GM13977 (cell line): ENCODE data around the gene ADGRE3.

Experiments
- DNase-seq: peaks from one replicate; pipeline ENCODE4 v3.0.0; 2012; ENCODE audit warnings: low spot score
- in situ Hi-C: fragments of 300-500 bp; cut with MboI; formaldehyde crosslinking; loops from one replicate; pipeline ENCODE4 v1.12.0; 2022; ENCODE audit warnings: low sequenced_read_pairs, low pct_unique_long_range_greater_than_20kb, mixed read lengths, inconsistent platforms; ENCODE audit not compliant: unreplicated experiment
- TF ChIP-seq, protein P1 (sequence below): IDR thresholded peaks from 2 replicates; pipeline ENCODE4 v1.5.1; 2012; ENCODE audit warnings: mild to moderate bottlenecking, control low read depth; ENCODE audit not compliant: insufficient read depth; ENCODE audit errors: extremely low read depth, missing control alignments

Gene ADGRE3

DNA sequence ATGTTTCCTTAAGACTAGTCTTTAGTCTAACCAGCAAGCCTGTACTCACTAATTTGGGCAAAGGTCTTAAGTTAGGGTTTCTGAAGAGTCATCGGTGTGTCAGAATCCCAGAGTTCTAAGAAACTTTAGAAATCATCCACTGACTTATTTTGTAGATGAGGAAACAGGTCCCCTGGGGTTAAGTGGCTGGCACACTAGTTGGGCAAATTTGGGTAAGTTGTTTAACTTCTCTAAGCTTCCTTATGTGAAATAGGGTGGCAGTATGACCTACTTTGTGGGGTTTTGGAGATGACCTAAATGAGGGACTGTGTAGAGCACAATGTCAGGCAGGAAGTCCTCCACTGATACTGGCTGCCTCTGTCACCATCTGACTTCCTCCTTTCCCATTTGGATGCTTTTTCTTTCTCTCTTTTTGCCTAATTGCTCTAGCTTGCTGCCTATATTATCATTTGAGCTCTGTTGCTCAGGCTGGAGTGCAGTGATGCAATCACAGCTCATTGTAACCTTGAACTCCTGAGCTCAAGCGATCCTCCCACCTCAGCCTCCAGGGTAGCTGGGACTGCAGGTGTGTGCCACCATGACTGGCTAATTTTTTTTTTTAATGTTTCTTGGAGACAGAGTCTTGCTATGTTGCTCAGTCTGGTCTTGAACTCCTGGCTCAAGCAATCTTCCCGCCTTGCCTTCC, 2.3 kb downstream of the ADGRE3 start:
- DNase-seq: no peak
- in situ Hi-C loops: no loop called here
- TF ChIP-seq, protein P1, sequence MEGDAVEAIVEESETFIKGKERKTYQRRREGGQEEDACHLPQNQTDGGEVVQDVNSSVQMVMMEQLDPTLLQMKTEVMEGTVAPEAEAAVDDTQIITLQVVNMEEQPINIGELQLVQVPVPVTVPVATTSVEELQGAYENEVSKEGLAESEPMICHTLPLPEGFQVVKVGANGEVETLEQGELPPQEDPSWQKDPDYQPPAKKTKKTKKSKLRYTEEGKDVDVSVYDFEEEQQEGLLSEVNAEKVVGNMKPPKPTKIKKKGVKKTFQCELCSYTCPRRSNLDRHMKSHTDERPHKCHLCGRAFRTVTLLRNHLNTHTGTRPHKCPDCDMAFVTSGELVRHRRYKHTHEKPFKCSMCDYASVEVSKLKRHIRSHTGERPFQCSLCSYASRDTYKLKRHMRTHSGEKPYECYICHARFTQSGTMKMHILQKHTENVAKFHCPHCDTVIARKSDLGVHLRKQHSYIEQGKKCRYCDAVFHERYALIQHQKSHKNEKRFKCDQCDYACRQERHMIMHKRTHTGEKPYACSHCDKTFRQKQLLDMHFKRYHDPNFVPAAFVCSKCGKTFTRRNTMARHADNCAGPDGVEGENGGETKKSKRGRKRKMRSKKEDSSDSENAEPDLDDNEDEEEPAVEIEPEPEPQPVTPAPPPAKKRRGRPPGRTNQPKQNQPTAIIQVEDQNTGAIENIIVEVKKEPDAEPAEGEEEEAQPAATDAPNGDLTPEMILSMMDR: no peak

DNA sequence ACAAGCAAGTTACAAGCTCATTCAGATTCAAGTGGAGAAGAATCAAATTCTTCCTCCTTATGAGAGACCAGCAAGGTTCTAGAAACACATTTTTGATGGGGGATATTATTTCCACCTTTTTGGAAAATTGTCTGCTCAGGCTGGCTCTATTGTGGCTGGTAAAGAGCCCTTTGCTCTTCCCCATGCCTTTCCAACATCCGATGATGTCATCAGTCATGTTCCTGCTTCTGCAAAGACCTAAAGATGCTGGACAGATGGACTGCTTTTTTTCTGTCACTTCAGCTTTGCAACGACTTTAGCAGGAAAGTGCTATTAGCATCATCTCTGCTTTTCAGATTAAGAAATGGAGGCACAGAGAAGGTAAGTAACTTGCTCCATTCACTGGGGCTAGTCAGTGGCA, 4.2 kb downstream of the ADGRE3 start:
- in situ Hi-C loops: no loop called here
- DNase-seq: no peak
- TF ChIP-seq, protein P1: no peak

DNA sequence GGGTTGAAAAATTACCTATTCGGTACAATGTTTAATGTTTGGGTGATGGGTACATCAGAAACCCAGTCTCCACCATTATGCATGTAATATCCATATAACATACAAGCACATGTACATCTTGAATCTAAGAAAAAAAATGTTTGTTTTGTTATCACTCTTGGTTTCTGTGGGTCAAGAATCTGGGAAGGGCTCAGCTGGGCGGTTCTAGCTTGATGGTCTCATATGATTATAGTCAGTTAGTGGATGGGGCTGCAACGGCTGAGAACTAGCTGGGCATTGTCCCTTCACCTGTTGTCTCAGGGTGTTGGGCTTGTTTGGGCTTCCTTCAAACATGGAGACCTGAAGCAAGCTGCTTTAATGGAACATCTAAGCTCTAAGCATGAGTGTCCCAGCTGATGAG, 4.7 kb downstream of the ADGRE3 start:
- TF ChIP-seq, protein P1: no peak
- no peak for DNase-seq
- in situ Hi-C loops: no loop called here

DNA sequence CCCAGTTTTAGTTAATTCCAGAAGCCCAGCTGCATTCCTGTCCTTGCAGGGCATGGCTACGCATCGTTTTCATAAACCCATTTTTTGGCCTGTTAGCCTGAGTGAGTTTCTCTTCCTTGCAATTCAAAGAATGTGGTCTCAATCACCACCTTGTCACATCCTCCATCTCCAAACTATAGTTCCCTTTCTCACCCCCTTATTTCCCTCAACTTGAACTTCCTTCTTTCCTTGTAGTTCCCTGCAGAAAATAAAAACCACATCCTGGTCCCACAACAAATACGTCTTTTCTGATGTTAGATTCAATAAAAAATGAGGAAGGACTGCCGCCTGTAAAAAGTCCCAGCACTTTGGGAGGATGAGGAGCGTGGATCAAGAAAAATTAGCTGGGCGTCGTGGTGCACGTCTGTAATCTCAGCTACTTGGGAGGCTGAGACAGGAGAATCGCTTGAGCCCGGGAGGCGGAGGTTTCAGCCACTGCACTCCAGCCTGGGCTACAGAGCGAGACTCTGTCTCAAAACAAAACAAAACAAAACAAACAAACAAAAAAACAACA, 13.2 kb downstream of the ADGRE3 start:
- no peak for DNase-seq
- TF ChIP-seq, protein P1: no peak
- in situ Hi-C loops: no loop called here

DNA sequence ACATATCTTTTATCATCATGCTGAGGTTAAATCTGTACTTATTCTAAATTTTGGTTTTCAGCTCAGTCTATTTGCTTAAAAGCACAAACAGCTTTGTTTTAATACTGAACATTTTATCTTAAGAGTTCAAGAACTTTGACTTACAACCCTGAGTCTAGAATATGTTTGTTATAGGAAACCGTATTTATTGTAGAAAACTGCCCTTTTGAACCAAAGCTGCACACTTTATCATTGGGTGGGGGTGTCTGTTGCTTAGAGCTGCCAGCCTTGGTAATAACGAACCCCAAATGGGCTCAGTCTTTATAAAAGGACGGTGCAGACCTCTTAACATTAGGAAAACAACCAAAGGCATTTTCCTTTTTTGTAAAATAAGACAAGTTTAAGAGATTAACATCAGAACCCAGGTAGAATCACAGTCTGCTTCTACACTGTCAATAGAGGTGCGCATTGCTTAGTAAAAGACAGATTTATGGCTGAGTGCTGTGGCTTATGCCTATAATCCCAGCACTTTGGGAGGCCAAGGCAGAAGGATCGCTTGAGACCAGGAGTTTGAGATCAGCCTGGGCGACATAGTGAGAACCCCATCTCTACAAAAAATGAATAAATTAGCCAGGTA, 14.7 kb downstream of the ADGRE3 start:
- DNase-seq: no peak
- in situ Hi-C loops: no loop called here
- TF ChIP-seq, protein P1: no peak

DNA sequence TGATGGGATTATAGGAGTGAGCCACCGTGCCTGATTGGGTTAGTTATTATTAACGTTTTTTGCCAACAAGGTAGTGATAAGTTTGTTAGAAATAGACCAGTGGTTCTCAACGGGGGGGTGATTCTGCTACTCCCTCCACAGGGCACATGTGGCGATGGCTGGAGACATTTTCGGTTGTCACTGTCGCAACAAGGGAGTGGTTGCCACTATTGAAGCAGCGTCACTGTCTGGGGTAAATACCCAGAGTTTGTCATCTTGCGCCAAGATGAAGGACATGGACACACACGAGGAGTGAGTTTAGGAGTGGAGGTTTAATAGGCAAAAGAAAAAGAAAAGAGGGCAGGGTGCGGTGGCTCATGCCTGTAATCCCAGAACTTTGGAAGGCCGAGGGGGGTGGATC, 18.9 kb downstream of the ADGRE3 start:
- in situ Hi-C loops: no loop called here
- TF ChIP-seq, protein P1: no peak

More for the DNA sequence above, 18.9 kb downstream of the ADGRE3 start:
- no peak for DNase-seq
